Transverse colon (tissue), 4 donors: Measurements from ENCODE around the gene SPATA31D3. TPM values are rescaled to one million over a fixed set of nuclear protein-coding genes. Genes with fewer than 3 reads are reported as not detected.

ENCODE experiments used
- DNase-seq: peaks from one replicate; pipeline ENCODE4 v3.0.0-alpha.2; 2019
- H3K27ac ChIP-seq, 4 donors: fragments of 200-600 bp; sonication (generic); 2 replicates each; pipeline ENCODE4 v1.5.1; 2016 to 2018; ENCODE audit warnings: inconsistent platforms in 4 of 4
- H3K27me3 ChIP-seq: fragments of 200-600 bp; sonication (generic); 2 replicates; pipeline ENCODE4 v1.5.1; 2017; ENCODE audit warnings: inconsistent platforms
- H3K36me3 ChIP-seq, 4 donors: fragments of 200-600 bp; sonication (generic); 2 replicates each; pipeline ENCODE4 v1.5.1; 2017 to 2019; ENCODE audit warnings: inconsistent platforms in 4 of 4
- H3K4me1 ChIP-seq, 4 donors: fragments of 200-600 bp; sonication (generic); 2 replicates each; pipeline ENCODE4 v1.5.1; 2017 to 2020; ENCODE audit warnings: inconsistent platforms in 4 of 4
- H3K4me3 ChIP-seq, 4 donors: fragments of 200-600 bp; sonication (generic); 1 replicate in 1 of 4; 2 replicates in 3 of 4; pipeline versions ENCODE4 v1.5.1 to v1.6.1; 2017 to 2019; ENCODE audit warnings: inconsistent platforms in 4 of 4
- H3K9me3 ChIP-seq, 2 donors: fragments of 200-600 bp; sonication (generic); 2 replicates each; pipeline ENCODE4 v1.5.1; 2017 to 2019; ENCODE audit warnings: inconsistent platforms in 2 of 2
- CTCF ChIP-seq, 5 experiments: fragments of 200-600 bp in 3 of 5; fragments of 450-650 bp in 2 of 5; sonication (generic) in 3 of 5; IDR thresholded peaks; 1 replicate in 2 of 5; 2 replicates in 3 of 5; pipeline ENCODE4 v1.5.1; 2016 to 2017; ENCODE audit warnings: antibody characterized with exemption in 5 of 5, inconsistent platforms in 3 of 5, mild to moderate bottlenecking in 2 of 5, moderate library complexity in 1 of 5
- EP300 ChIP-seq: sonication (generic); formaldehyde crosslinking; IDR thresholded peaks from one replicate; pipeline ENCODE4 v1.6.1; 2017; ENCODE audit warnings: antibody characterized with exemption, low read depth
- POLR2A ChIP-seq: fragments of 450-650 bp; IDR thresholded peaks from one replicate; pipeline ENCODE4 v1.6.1; 2016; ENCODE audit warnings: antibody characterized with exemption, mild to moderate bottlenecking, moderate library complexity
- POLR2AphosphoS5 ChIP-seq, 3 donors: sonication (generic); formaldehyde crosslinking; IDR thresholded peaks; one replicate each; pipeline ENCODE4 v1.6.1; 2016; ENCODE audit warnings: antibody characterized with exemption in 3 of 3
- WGBS, 2 donors: methylation state at CpG; one replicate each; pipeline ENCODE4 v1.1.5; 2018; ENCODE audit warnings: low coverage in 1 of 2; 5-methylcytosine and 5-hydroxymethylcytosine counted together
- in situ Hi-C, 4 donors: fragments of 200-750 bp; cut with MboI; loops; one replicate each; pipeline versions ENCODE4 v1.15.0 to v1.15.1; 2017; ENCODE audit warnings: low sequenced_read_pairs in 3 of 4, low pct_ligation_motif_present in 1 of 4, low pct_unique_long_range_greater_than_20kb in 1 of 4
- intact Hi-C: fragments of 100-400 bp; cut with DNase I; formaldehyde crosslinking; loops from one replicate; pipeline ENCODE4 v1.15.1; 2023; ENCODE audit warnings: low total_unique reads
- total RNA-seq, 4 donors: library from RNA; depleted of rRNA; stranded (reverse); fragments of >200 nt; gene quantifications; one replicate each; pipeline ENCODE4 v1.1.0, GENCODE V29; 2016

The SPATA31D3 gene
- total RNA-seq, 4 donors from 2014 or later, result not detected

GRCh38 chr9:81902196-81902595 lies 41.1 kb upstream of the SPATA31D3 start:
- no peaks in the 10 kb centered on the region for H3K9me3 ChIP-seq
- TF ChIP-seq POLR2A, result no peak
- no peak for TF ChIP-seq CTCF (IDR thresholded peaks at IDR 0.05)
- TF ChIP-seq EP300, result no peak
- no peak for TF ChIP-seq POLR2AphosphoS5 (IDR thresholded peaks at IDR 0.05)
- no peaks in the 10 kb centered on the region for H3K27me3 ChIP-seq
- 84 to 85% methylated on average over 2 of the region's 2 CpGs for WGBS, 2 donors
- no peaks in the 10 kb centered on the region for H3K4me1 ChIP-seq
- in situ Hi-C loops (no loop called here), intact Hi-C loops (no loop called here)
- H3K36me3 ChIP-seq, result no peaks in the 10 kb centered on the region
- no peak for DNase-seq
- no peak overlapping the region for H3K4me3 ChIP-seq
- H3K27ac ChIP-seq, result no peak overlapping the region

DNA sequence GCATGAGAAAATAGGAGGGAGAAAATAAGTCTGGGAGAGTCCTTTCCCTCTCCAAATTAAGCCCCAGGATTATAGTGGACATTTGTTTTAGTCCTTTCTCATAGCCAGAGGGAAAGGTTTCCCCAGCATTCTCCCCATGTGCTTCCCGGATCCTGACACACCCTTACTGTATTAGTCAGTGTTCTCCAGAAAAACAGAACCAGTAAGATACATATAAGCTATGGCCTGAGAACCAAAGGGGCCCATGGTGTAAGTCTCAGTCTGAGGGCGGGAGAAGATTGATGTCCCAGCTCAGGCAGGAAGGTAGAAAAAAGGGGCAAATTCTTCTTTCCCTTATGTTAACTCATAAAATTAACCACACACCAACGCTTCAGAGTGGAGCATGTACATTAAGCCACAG lies 40.7 kb upstream of the SPATA31D3 start:
- no peaks in the 10 kb centered on the region for H3K9me3 ChIP-seq
- no peaks in the 10 kb centered on the region for H3K4me1 ChIP-seq
- no peak overlapping the region for H3K27ac ChIP-seq
- no peak for DNase-seq
- in situ Hi-C loops (no loop called here), intact Hi-C loops (no loop called here)
- H3K36me3 ChIP-seq, result no peaks in the 10 kb centered on the region
- 60 to 75% methylated on average over 1 to 3 of the region's 3 CpGs for WGBS, 2 donors
- H3K4me3 ChIP-seq, result no peak overlapping the region
- H3K27me3 ChIP-seq, result no peaks in the 10 kb centered on the region
- no peak for TF ChIP-seq POLR2AphosphoS5 (IDR thresholded peaks at IDR 0.05)
- no peak for TF ChIP-seq POLR2A
- TF ChIP-seq EP300, result no peak
- no peak for TF ChIP-seq CTCF (IDR thresholded peaks at IDR 0.05)

GRCh38 chr9:81906671-81907070 lies 36.6 kb upstream of the SPATA31D3 start:
- Histone ChIP-seq H3K27me3 (no peaks in the 10 kb centered on the region), H3K4me1 (no peaks in the 10 kb centered on the region), H3K27ac (no peak overlapping the region), H3K4me3 (no peak overlapping the region), H3K36me3 (no peaks in the 10 kb centered on the region), H3K9me3 (no peaks in the 10 kb centered on the region)
- in situ Hi-C loops, result no loop called here
- WGBS, 2 donors, result 67 to 81% methylated on average over 3 of the region's 3 CpGs
- TF ChIP-seq EP300 (no peak), POLR2A (no peak), POLR2AphosphoS5 (IDR thresholded peaks at IDR 0.05) (no peak), CTCF (IDR thresholded peaks at IDR 0.05) (no peak)
- intact Hi-C loops, result no loop called here
- DNase-seq, result no peak

DNA sequence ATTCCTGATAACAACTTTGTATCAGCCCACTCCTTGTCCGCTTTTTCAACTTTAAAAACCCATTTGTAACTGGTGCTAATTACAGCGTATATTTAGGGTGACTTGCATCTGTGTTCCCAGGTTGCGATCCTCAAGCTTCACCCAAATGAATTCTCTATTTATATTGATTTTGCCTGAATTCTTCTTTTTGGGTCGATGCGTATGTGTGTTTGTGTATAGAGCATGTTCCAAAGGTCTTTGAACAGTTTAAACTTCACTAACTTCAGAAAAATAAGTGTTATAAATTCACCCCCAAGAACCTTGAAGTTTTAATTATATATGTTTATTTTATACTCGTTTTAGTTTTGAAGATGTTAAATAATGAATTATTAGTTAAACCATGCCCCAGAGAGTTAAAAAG lies 31.2 kb upstream of the SPATA31D3 start:
- no peak for DNase-seq
- no peaks in the 10 kb centered on the region for H3K27me3 ChIP-seq
- in situ Hi-C loops (no loop called here), intact Hi-C loops (no loop called here)
- TF ChIP-seq CTCF (IDR thresholded peaks at IDR 0.05), result no peak
- no peak for TF ChIP-seq EP300
- TF ChIP-seq POLR2A, result no peak
- no peak for TF ChIP-seq POLR2AphosphoS5 (IDR thresholded peaks at IDR 0.05)
- no peak overlapping the region for H3K27ac ChIP-seq
- WGBS, 2 donors, result 90 to 92% methylated on average over 5 to 6 of the region's 6 CpGs
- no peaks in the 10 kb centered on the region for H3K36me3 ChIP-seq
- H3K4me3 ChIP-seq, result no peak overlapping the region
- H3K4me1 ChIP-seq, result no peaks in the 10 kb centered on the region
- H3K9me3 ChIP-seq, result no peaks in the 10 kb centered on the region
